Measurements from ENCODE around the gene QKI. TPM values are rescaled to one million over a fixed set of nuclear protein-coding genes. Genes with fewer than 3 reads are reported as not detected.

QKI gene
- total and polyA plus RNA-seq, 10 of the 15 experiments (the other 5 are each of a cell fraction or from before 2014, with no cell fraction given), result 4.7 to 72.5 (median 38.9) TPM

GRCh38 chr6:163573503-163574179, 159.1 kb downstream of the QKI start:
- 97% methylated on average over 4 of the region's 4 CpGs for WGBS (ENCODE audit: insufficient coverage, insufficient replicate concordance, low lambda C conversion rate, missing lambda C conversion rate)
- intact Hi-C loops (cut with micrococcal nuclease; ENCODE audit: unreplicated experiment) (no loop called here), in situ Hi-C loops (cut with MboI) (no loop called here)
- Histone ChIP-seq H3K4me2 (ENCODE audit: control insufficient read depth, insufficient read depth) (no peak overlapping the region), H3K9me3 (replicated peaks; ENCODE audit: control insufficient read depth, insufficient read depth, low read length) (no peaks in the 10 kb centered on the region), H3K36me3 (ENCODE audit: control insufficient read depth in 2 of 2, insufficient read depth in 2 of 2, low read length in 1 of 2) (no peaks in the 10 kb centered on the region), H3K4me3 (no peak overlapping the region), H3K27ac (ENCODE audit: control insufficient read depth, insufficient read depth) (no peak overlapping the region), H3K27me3 (replicated peaks in 1 of 2; ENCODE audit: control insufficient read depth in 2 of 2, insufficient read depth in 2 of 2, low read length in 1 of 2) (no peaks in the 10 kb centered on the region), H3K79me2 (ENCODE audit: control insufficient read depth, insufficient read depth, low read length) (no peaks in the 10 kb centered on the region), H2AFZ (ENCODE audit: control insufficient read depth, low read depth, low read length) (no peak overlapping the region), H4K20me1 (ENCODE audit: control insufficient read depth, insufficient read depth) (no peaks in the 10 kb centered on the region), H3K9ac (ENCODE audit: control insufficient read depth, insufficient read depth, low read length) (no peak overlapping the region), H3K4me1 (ENCODE audit: control insufficient read depth, insufficient read depth, low read length) (no peaks in the 10 kb centered on the region)
- ChIA-PET RAD21 (ENCODE audit: unreplicated experiment) (no interaction called here), SMC1A (ENCODE audit: uncharacterized antibody, unreplicated experiment) (interaction anchor here (1.3 to 1.4 kb wide), 2 partner anchors 19 to 161 kb away, joined by 3 read pairs; no protein-coding TSS in a partner anchor), POLR2A (no interaction called here), CTCF (no interaction called here)
- ATAC-seq (no peak), DNase-seq (ENCODE audit: low read depth, low spot score) (no peak), FAIRE-seq (no peak)
- BruUV-seq (replicated peaks), result no TSS peak
- no peak for TF ChIP-seq BACH1 (IDR thresholded peaks at IDR 0.05; ENCODE audit: borderline replicate concordance)
- TF ChIP-seq BHLHE40 (IDR thresholded peaks at IDR 0.05; ENCODE audit: borderline replicate concordance in 1 of 2, low read depth in 2 of 2, low read length in 1 of 2), result no peak
- TF ChIP-seq ASH2L (IDR thresholded peaks at IDR 0.05; ENCODE audit: borderline replicate concordance, low read depth), result no peak
- no peak for TF ChIP-seq PAX8 (IDR thresholded peaks at IDR 0.05)
- TF ChIP-seq USF2 (IDR thresholded peaks at IDR 0.05; ENCODE audit: borderline replicate concordance, low read depth, low read length), result no peak
- TF ChIP-seq KLF5 (IDR thresholded peaks at IDR 0.05; ENCODE audit: partially characterized antibody), result no peak
- TF ChIP-seq POLR2AphosphoS2 (IDR thresholded peaks at IDR 0.05; ENCODE audit: low read depth, low read length), result no peak
- TF ChIP-seq RCOR1 (conservative IDR thresholded peaks at IDR 0.05; ENCODE audit: low read depth, low read length), result no peak
- no peak for TF ChIP-seq MXI1 (IDR thresholded peaks at IDR 0.05; ENCODE audit: low read depth, low read length)
- no peak for TF ChIP-seq CBX5 (IDR thresholded peaks at IDR 0.05; ENCODE audit: low read depth)
- no peak for TF ChIP-seq ESRRA (IDR thresholded peaks at IDR 0.05; ENCODE audit: low read length)
- TF ChIP-seq HSF1 (IDR thresholded peaks at IDR 0.05; ENCODE audit: low read depth, low read length), result no peak
- no peak for TF ChIP-seq IRF3 (IDR thresholded peaks at IDR 0.05)
- TF ChIP-seq MYB (IDR thresholded peaks at IDR 0.05; ENCODE audit: borderline replicate concordance, low read depth, low read length), result no peak
- TF ChIP-seq HDGF (IDR thresholded peaks at IDR 0.05), result no peak
- TF ChIP-seq ZNF274 (IDR thresholded peaks at IDR 0.05; ENCODE audit: insufficient read depth, insufficient read length), result no peak
- TF ChIP-seq PKNOX1 (IDR thresholded peaks at IDR 0.05), result no peak
- TF ChIP-seq IKZF2 (IDR thresholded peaks at IDR 0.05), result no peak
